Neural crest cell (in vitro differentiated cells): ENCODE results near the gene PLD5. TPM values are rescaled to one million over a fixed set of nuclear protein-coding genes. Genes with fewer than 3 reads are reported as not detected.
A peak's percentile ranks its signal among the peaks of the same experiment; 100 is the strongest.

ENCODE experiments used
- DNase-seq: peaks from one replicate; pipeline ENCODE4 v3.0.0; 2021; ENCODE audit warnings: low read depth, mixed read lengths, low spot score
- H3K27ac Mint-ChIP-seq: one replicate; pipeline ENCODE4 v1.8.0; 2021; ENCODE audit warnings: mild to moderate bottlenecking, mixed read lengths; ENCODE audit not compliant: unreplicated experiment
- H3K27me3 Mint-ChIP-seq: 2 replicates; pipeline ENCODE4 v1.8.0; 2021; ENCODE audit warnings: low read depth, mild to moderate bottlenecking, mixed read lengths
- H3K36me3 Mint-ChIP-seq: 2 replicates; pipeline ENCODE4 v1.8.0; 2021; ENCODE audit warnings: low read depth, mild to moderate bottlenecking, mixed read lengths
- H3K4me1 Mint-ChIP-seq: 2 replicates; pipeline ENCODE4 v1.8.0; 2021; ENCODE audit warnings: mixed read lengths
- H3K4me3 Mint-ChIP-seq: one replicate; pipeline ENCODE4 v1.8.0; 2021; ENCODE audit warnings: mild to moderate bottlenecking, mixed read lengths
- H3K9me3 Mint-ChIP-seq: 2 replicates; pipeline ENCODE4 v1.8.0; 2021; ENCODE audit warnings: mixed read lengths
- CTCF ChIP-seq: fragments of 200-600 bp; sonication (generic); conservative IDR thresholded peaks from 2 replicates; pipeline ENCODE4 v1.5.0; 2021; ENCODE audit warnings: antibody characterized with exemption, mild to moderate bottlenecking
- total RNA-seq: library from RNA; stranded (reverse); gene quantifications from 2 replicates; pipeline ENCODE4 v1.2.1, GENCODE V29; 2021

The PLD5 gene
- total RNA-seq, 1 donor from 2014 or later = 1.1 TPM

DNA sequence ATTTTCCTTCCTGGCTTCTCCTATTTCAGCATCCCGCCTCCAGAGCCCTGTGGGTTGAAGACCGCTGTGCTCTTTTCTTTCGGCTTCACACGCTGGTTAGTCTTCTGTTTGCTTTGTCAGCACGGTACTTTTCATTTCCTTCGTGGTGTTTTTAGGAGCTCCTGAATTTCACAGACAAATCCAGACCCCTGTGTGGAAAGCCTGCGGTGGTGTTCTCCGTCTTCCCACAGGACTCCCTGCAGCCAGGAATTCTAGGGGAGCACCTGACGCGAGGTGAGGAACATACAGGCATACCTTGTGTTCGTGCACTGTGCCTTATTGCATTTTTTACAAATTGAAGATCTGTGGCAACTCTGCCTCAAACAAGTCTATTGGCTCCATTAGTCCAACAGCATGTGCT lies 315.4 kb downstream of the PLD5 start:
- no peak overlapping the region for H3K4me3 Mint-ChIP-seq

GRCh38 chr1:242208021-242208420 lies 316.5 kb downstream of the PLD5 start:
- peaks cover 37% of the 10 kb centered on the region for H3K4me1 Mint-ChIP-seq
- no peaks in the 10 kb centered on the region for H3K36me3 Mint-ChIP-seq
- no peak overlapping the region for H3K27ac Mint-ChIP-seq
- H3K27me3 Mint-ChIP-seq = peaks cover 2% of the 10 kb centered on the region
- no peak overlapping the region for H3K4me3 Mint-ChIP-seq
- peaks cover 4% of the 10 kb centered on the region for H3K9me3 Mint-ChIP-seq
- no peak for DNase-seq
- TF ChIP-seq CTCF = no peak

More for the DNA sequence above, 315.4 kb downstream of the PLD5 start:
- peaks cover 2% of the 10 kb centered on the region for H3K27me3 Mint-ChIP-seq
- peaks cover 38% of the 10 kb centered on the region for H3K4me1 Mint-ChIP-seq
- DNase-seq = no peak
- H3K36me3 Mint-ChIP-seq = no peaks in the 10 kb centered on the region
- peaks cover 9% of the 10 kb centered on the region for H3K9me3 Mint-ChIP-seq
- H3K27ac Mint-ChIP-seq = no peak overlapping the region
- no peak for TF ChIP-seq CTCF

- peaks cover 35% of the 10 kb centered on the region for H3K4me1 Mint-ChIP-seq
- H3K9me3 Mint-ChIP-seq = peaks cover 4% of the 10 kb centered on the region
- no peaks in the 10 kb centered on the region for H3K36me3 Mint-ChIP-seq
- H3K4me3 Mint-ChIP-seq = no peak overlapping the region
- H3K27ac Mint-ChIP-seq = no peak overlapping the region
- no peak for DNase-seq
- peaks cover 2% of the 10 kb centered on the region for H3K27me3 Mint-ChIP-seq
- no peak for TF ChIP-seq CTCF
Observed at GRCh38 chr1:242206994-242207393, 317.5 kb downstream of the PLD5 start.

DNA sequence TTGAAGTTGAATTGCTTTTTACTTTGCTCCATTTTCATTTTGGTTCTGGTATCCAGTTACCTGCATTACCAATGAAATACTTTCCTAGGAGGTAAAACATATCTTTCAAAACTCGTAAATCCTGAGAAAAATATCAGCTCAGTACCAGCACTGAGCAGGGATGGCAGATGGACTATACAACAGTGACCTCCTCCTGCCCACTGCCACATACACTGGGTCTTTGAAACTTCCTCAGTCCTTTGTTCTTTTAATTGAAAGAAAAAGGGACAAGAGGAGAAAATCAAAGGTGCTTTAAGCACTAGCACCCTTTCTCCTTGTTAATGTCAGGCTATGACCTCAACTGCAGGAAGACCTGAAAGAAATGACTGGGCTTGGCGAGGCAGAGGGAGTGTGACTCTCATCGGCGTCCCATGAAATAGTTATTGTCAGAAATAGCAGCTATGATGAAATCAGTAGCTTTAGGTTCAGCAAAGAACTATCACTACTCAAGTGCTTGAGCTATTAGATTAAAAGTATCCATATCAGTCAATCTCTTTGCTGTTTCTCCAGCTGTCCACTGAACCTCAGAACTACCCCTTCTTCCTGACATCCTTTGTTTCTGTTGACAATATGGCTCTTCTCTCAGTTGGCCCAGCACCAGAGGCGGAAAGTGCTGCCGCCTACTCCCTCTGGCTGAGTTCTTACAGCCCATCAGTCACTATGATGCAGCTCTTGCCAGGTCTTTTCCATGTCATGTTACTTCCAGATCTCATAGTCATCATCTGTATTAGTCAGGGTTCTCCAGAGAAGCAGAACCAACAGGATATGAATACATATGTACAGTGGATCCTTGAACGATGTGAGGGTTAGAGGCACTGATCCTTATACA lies 318.6 kb downstream of the PLD5 start:
- no peak overlapping the region for H3K27ac Mint-ChIP-seq
- TF ChIP-seq CTCF = no peak
- peaks cover 4% of the 10 kb centered on the region for H3K9me3 Mint-ChIP-seq
- H3K4me3 Mint-ChIP-seq = no peak overlapping the region
- peaks cover 35% of the 10 kb centered on the region for H3K4me1 Mint-ChIP-seq
- H3K36me3 Mint-ChIP-seq = no peaks in the 10 kb centered on the region
- no peak for DNase-seq
- peaks cover 2% of the 10 kb centered on the region for H3K27me3 Mint-ChIP-seq

DNA sequence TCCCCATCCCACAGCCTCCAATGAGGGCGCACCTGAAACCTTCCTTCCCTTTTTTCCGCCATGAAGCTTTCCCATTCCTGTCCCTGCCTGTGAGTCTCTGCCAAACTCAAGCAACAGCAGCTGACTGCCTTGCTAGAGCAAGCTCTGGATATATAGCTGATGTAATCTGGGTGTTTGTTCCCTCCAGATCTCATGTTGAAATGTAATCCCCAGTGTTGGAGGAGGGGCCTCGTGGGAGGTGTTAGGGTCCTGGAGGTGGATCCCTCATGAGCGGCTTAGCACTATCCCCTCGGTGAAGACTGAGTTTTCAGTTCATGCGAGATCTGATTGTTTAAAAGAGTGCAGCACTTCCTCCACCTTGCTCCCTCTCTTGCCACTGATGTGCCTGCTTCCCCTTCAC lies 321.2 kb downstream of the PLD5 start:
- H3K27me3 Mint-ChIP-seq = no peaks in the 10 kb centered on the region
- no peak overlapping the region for H3K4me3 Mint-ChIP-seq
- no peaks in the 10 kb centered on the region for H3K36me3 Mint-ChIP-seq
- no peak for TF ChIP-seq CTCF
- H3K27ac Mint-ChIP-seq = peak overlapping the region; percentile 23
- peaks cover 4% of the 10 kb centered on the region for H3K9me3 Mint-ChIP-seq
- H3K4me1 Mint-ChIP-seq = peaks cover 22% of the 10 kb centered on the region
- DNase-seq = no peak
